ENCODE measurements around the gene SEMA4A. TPM values are rescaled to one million over a fixed set of nuclear protein-coding genes. Genes with fewer than 3 reads are reported as not detected.
A peak's percentile ranks its signal among the peaks of the same experiment; 100 is the strongest.

SEMA4A gene
- total RNA-seq, 1 donor from 2014 or later: 1.6 TPM

DNA sequence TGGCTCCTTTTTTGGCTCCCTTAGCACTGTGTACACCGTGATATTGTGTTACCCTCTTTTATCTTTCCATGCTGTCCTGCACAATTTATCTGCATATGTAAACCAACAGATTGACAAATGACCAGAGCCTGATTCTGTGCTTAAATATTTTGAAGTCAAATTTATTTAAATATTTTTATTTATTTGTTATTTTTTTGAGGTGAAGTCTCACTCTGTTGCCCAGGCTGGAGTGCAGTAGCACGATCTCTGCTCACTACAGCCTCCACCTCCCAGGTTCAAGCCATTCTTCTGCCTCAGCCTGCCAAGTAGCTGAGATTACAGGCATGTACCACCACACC lies 72.3 kb downstream of the SEMA4A start:
- Mint-ChIP-seq H3K4me1 (ENCODE audit: low read depth) (peaks cover 14% of the 10 kb centered on the region), H3K27ac (ENCODE audit: unreplicated experiment) (peak overlapping the region; percentile 25), H3K4me3 (ENCODE audit: unreplicated experiment) (no peak overlapping the region), H3K9me3 (ENCODE audit: low read depth) (no peaks in the 10 kb centered on the region), H3K36me3 (ENCODE audit: low read depth) (peaks cover 23% of the 10 kb centered on the region), H3K27me3 (ENCODE audit: low read depth) (no peaks in the 10 kb centered on the region)
- DNase-seq (ENCODE audit: low spot score): no peak
- TF ChIP-seq, protein P1, sequence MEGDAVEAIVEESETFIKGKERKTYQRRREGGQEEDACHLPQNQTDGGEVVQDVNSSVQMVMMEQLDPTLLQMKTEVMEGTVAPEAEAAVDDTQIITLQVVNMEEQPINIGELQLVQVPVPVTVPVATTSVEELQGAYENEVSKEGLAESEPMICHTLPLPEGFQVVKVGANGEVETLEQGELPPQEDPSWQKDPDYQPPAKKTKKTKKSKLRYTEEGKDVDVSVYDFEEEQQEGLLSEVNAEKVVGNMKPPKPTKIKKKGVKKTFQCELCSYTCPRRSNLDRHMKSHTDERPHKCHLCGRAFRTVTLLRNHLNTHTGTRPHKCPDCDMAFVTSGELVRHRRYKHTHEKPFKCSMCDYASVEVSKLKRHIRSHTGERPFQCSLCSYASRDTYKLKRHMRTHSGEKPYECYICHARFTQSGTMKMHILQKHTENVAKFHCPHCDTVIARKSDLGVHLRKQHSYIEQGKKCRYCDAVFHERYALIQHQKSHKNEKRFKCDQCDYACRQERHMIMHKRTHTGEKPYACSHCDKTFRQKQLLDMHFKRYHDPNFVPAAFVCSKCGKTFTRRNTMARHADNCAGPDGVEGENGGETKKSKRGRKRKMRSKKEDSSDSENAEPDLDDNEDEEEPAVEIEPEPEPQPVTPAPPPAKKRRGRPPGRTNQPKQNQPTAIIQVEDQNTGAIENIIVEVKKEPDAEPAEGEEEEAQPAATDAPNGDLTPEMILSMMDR (IDR thresholded peaks at IDR 0.05): peak; percentile 47

DNA sequence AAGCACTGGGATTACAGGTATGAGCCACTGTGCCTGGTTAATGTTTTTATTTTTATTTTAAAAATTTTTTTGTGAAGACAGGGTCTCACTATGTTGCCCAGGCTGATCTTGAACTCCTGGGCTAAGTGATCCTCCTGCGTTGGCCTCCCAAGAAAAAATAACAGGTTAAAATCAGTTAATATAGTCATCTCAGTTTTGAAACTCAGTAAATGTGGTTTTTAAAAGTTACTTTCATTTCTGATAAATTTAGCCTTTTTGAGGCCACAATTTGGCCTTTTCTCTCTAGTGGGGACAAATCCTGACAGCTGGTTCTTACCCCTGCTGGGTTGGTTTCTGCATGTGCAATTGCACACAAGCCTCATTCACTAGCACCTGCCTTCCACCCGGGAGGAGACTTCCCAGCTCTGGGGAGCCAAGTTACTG lies 72.7 kb downstream of the SEMA4A start:
- TF ChIP-seq, protein P1 (IDR thresholded peaks at IDR 0.05): no peak
- Mint-ChIP-seq H3K27me3 (ENCODE audit: low read depth) (no peaks in the 10 kb centered on the region), H3K4me3 (ENCODE audit: unreplicated experiment) (no peak overlapping the region), H3K9me3 (ENCODE audit: low read depth) (no peaks in the 10 kb centered on the region), H3K36me3 (ENCODE audit: low read depth) (peaks cover 19% of the 10 kb centered on the region), H3K27ac (ENCODE audit: unreplicated experiment) (no peak overlapping the region), H3K4me1 (ENCODE audit: low read depth) (peaks cover 14% of the 10 kb centered on the region)
- DNase-seq (ENCODE audit: low spot score): no peak

DNA sequence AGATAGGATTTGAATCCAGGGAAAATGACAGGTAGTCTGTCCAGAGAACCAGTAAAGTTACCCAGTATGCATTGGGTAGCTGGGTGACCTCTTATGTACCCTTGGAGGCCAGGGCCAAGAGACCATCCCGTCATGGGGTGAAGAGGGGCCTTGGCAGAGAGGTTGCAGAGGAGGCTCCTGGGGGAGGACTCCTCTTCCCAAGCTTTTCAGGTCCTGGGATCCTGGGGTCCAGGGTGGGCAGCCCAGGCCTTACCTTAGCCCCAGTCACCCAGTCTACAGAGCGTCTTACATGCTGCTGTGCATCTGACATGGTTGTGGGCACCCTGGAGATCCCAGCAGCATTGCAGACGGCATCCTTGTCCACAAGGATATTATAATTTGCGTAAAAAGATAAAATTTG lies 73.4 kb downstream of the SEMA4A start:
- Mint-ChIP-seq H3K36me3 (ENCODE audit: low read depth) (peaks cover 14% of the 10 kb centered on the region), H3K4me1 (ENCODE audit: low read depth) (peaks cover 14% of the 10 kb centered on the region), H3K9me3 (ENCODE audit: low read depth) (no peaks in the 10 kb centered on the region), H3K27ac (ENCODE audit: unreplicated experiment) (no peak overlapping the region), H3K4me3 (ENCODE audit: unreplicated experiment) (no peak overlapping the region), H3K27me3 (ENCODE audit: low read depth) (no peaks in the 10 kb centered on the region)
- DNase-seq (ENCODE audit: low spot score): no peak
- TF ChIP-seq, protein P1 (IDR thresholded peaks at IDR 0.05): no peak

Other genes with a start within 250 kb of the SEMA4A start
- gene RIT1, start 242.2 kb upstream of the SEMA4A start, total RNA-seq: 39.8 to 52.2 TPM (median 51.4 TPM) in 3 replicates
- 32.3 to 43.2 TPM (median 35.2 TPM) in 3 replicates for gene KHDC4, start 219.2 kb upstream of the SEMA4A start, total RNA-seq
- gene RXFP4, start 211.9 kb upstream of the SEMA4A start, total RNA-seq: not detected in 3 replicates
- gene ARHGEF2, start 175.0 kb upstream of the SEMA4A start, total RNA-seq: 50.0 to 214 TPM (median 203 TPM) in 3 replicates
- 233 to 257 TPM (median 238 TPM) in 3 replicates for gene SSR2, start 132.6 kb upstream of the SEMA4A start, total RNA-seq
- 29.3 to 32.9 TPM (median 30.2 TPM) in 3 replicates for gene UBQLN4, start 99.8 kb upstream of the SEMA4A start, total RNA-seq
- gene LAMTOR2, start 98.8 kb upstream of the SEMA4A start, total RNA-seq: 55.0 to 58.8 TPM (median 56.6 TPM) in 3 replicates
- gene RAB25, start 92.4 kb upstream of the SEMA4A start, total RNA-seq: not detected in 3 replicates
- gene MEX3A, start 71.1 kb upstream of the SEMA4A start, total RNA-seq: 11.7 to 12.7 TPM (median 12.0 TPM) in 3 replicates
- gene LMNA, start 38.9 kb upstream of the SEMA4A start, total RNA-seq: 641 to 675 TPM (median 641 TPM) in 3 replicates
- gene SLC25A44, start 40.5 kb downstream of the SEMA4A start, total RNA-seq: 13.4 to 17.5 TPM (median 17.2 TPM) in 3 replicates
- gene PMF1, start 59.4 kb downstream of the SEMA4A start, total RNA-seq: 35.8 to 40.5 TPM (median 38.6 TPM) in 3 replicates
- 0.82 TPM in 1 of 3 replicates, not detected in the others for gene BGLAP, start 88.6 kb downstream of the SEMA4A start, total RNA-seq
- gene PAQR6, start 94.5 kb downstream of the SEMA4A start, total RNA-seq: 4.9 to 6.9 TPM (median 4.9 TPM) in 3 replicates
- 65.9 to 76.1 TPM (median 73.5 TPM) in 3 replicates for gene SMG5, start 129.2 kb downstream of the SEMA4A start, total RNA-seq
- 1.7 to 3.1 TPM (median 2.5 TPM) in 3 replicates for gene TMEM79, start 130.7 kb downstream of the SEMA4A start, total RNA-seq
- 68.1 to 76.9 TPM (median 71.4 TPM) in 3 replicates for gene GLMP, start 142.1 kb downstream of the SEMA4A start, total RNA-seq
- gene VHLL, start 145.7 kb downstream of the SEMA4A start, total RNA-seq: not detected in 3 replicates
- 159 to 204 TPM (median 161 TPM) in 3 replicates for gene CCT3, start 184.7 kb downstream of the SEMA4A start, total RNA-seq
- not detected in 3 replicates for gene TSACC, start 184.9 kb downstream of the SEMA4A start, total RNA-seq
- gene RHBG, start 215.6 kb downstream of the SEMA4A start, total RNA-seq: not detected in 3 replicates

Data from chondrocyte (in vitro differentiated cells).